Upper lobe of left lung (tissue), 6 donors: Measurements from ENCODE around the gene CELSR1. TPM values are rescaled to one million over a fixed set of nuclear protein-coding genes. Genes with fewer than 3 reads are reported as not detected.
"Not testable (repeated sequence)": the region's sequence is repeated elsewhere in the genome, so short reads cannot be mapped to it uniquely, and the experiment has no call there.

ENCODE experiments used
- ATAC-seq, 2 donors: fragments of 200-7000 bp; cut with Tn5 transposase; one replicate each; pipeline ENCODE4 v1.9.1; 2022; ENCODE audit warnings: mild to moderate bottlenecking in 2 of 2, moderate library complexity in 2 of 2; ENCODE audit not compliant: low FRiP score in 2 of 2
- DNase-seq, 2 donors: peaks; one replicate each; pipeline ENCODE4 v3.0.0-alpha.2; 2019 to 2020
- H3K27ac ChIP-seq, 4 donors: fragments of 200-600 bp; sonication (generic); one replicate each; pipeline ENCODE4 v1.5.1; 2016 to 2019
- H3K27me3 ChIP-seq, 4 donors: fragments of 200-600 bp; sonication (generic); one replicate each; pipeline ENCODE4 v1.5.1; 2017 to 2019
- H3K36me3 ChIP-seq, 4 donors: fragments of 200-600 bp; sonication (generic); one replicate each; pipeline ENCODE4 v1.5.1; 2016 to 2019
- H3K4me1 ChIP-seq, 4 donors: fragments of 200-600 bp; sonication (generic); one replicate each; pipeline ENCODE4 v1.5.1; 2018 to 2019
- H3K4me3 ChIP-seq, 4 donors: fragments of 200-600 bp; sonication (generic); one replicate each; pipeline ENCODE4 v1.5.1; 2017 to 2019; ENCODE audit warnings: mild to moderate bottlenecking in 2 of 4, moderate library complexity in 1 of 4
- H3K9me3 ChIP-seq, 4 donors: fragments of 200-600 bp; sonication (generic); one replicate each; pipeline ENCODE4 v1.5.1; 2018 to 2019
- EP300 ChIP-seq, 4 donors: sonication (generic); formaldehyde crosslinking; IDR thresholded peaks; one replicate each; pipeline ENCODE4 v1.5.1; 2017; ENCODE audit warnings: antibody characterized with exemption in 4 of 4, control low read depth in 2 of 4
- POLR2A ChIP-seq, 4 donors: fragments of 450-650 bp; IDR thresholded peaks; one replicate each; pipeline ENCODE4 v1.5.1; 2016 to 2017; ENCODE audit warnings: antibody characterized with exemption in 4 of 4, mild to moderate bottlenecking in 2 of 4
- POLR2AphosphoS5 ChIP-seq, 2 donors: sonication (generic); formaldehyde crosslinking; IDR thresholded peaks; one replicate each; pipeline ENCODE4 v1.5.1; 2017; ENCODE audit warnings: antibody characterized with exemption in 2 of 2
- WGBS, 2 donors: methylation state at CpG; one replicate each; pipeline ENCODE4 v1.1.5; 2017 to 2018; 5-methylcytosine and 5-hydroxymethylcytosine counted together
- total RNA-seq, 6 donors: library from RNA; depleted of rRNA in 4 of 6; stranded (reverse); fragments of >200 nt in 4 of 6; gene quantifications; one replicate each; pipeline versions ENCODE4 v1.1.0 to v1.2.1, GENCODE V29; 2016 to 2021
- TF ChIP-seq, protein P1 (sequence below), 6 experiments: fragments of 450-650 bp in 4 of 6; fragments of 200-600 bp in 2 of 6; sonication (generic) in 2 of 6; IDR thresholded peaks; one replicate each; pipeline ENCODE4 v1.5.1; 2016 to 2019; ENCODE audit warnings: antibody characterized with exemption in 6 of 6
- donor health status: DM: no; HTN: no; CAD: no; lungs with moderate emphysema.
- donor health status: DM: no; HTN: yes; CAD: no; lungs with severe emphysema.

CELSR1 gene
- total RNA-seq, 6 donors from 2014 or later = 45.1 to 145 (median 80.1) TPM

DNA sequence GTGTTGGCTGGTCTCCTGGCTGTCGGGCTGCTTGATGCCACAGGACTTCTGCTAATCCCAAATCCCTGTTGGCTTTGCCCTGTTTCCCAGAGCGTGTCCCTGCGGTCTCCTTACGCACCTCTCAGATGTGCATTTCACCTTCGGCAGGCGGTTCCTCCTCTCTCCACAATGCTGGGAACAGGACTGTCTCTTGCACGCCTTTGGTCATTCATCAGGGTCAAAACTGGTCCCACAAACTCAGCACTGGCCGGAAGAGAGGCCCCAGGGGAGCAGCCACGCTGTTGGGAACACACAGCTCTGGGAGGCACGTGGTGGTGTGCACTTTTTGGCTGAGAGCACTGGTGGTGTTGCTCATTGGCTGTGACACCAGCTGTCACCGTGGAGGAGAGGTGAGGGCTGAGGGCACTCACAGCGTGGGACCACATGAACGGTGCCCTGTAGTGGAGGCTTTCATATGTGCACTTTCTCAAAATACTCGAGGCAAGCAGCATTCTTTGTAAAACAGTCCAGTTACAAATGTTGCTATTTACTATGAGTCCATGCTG, 217.2 kb downstream of the CELSR1 start:
- Histone ChIP-seq H3K9me3 (no peaks in the 10 kb centered on the region), H3K36me3 (no peaks in the 10 kb centered on the region), H3K27me3 (no peaks in the 10 kb centered on the region), H3K4me1 (no peaks in the 10 kb centered on the region), H3K27ac (no peak overlapping the region), H3K4me3 (no peak overlapping the region)
- WGBS, 2 donors = 90 to 91% methylated on average over 11 to 14 of the region's 14 CpGs
- DNase-seq = no peak
- TF ChIP-seq POLR2AphosphoS5 (IDR thresholded peaks at IDR 0.05) (no peak), POLR2A (IDR thresholded peaks at IDR 0.05) (no peak)
- TF ChIP-seq, protein P1, sequence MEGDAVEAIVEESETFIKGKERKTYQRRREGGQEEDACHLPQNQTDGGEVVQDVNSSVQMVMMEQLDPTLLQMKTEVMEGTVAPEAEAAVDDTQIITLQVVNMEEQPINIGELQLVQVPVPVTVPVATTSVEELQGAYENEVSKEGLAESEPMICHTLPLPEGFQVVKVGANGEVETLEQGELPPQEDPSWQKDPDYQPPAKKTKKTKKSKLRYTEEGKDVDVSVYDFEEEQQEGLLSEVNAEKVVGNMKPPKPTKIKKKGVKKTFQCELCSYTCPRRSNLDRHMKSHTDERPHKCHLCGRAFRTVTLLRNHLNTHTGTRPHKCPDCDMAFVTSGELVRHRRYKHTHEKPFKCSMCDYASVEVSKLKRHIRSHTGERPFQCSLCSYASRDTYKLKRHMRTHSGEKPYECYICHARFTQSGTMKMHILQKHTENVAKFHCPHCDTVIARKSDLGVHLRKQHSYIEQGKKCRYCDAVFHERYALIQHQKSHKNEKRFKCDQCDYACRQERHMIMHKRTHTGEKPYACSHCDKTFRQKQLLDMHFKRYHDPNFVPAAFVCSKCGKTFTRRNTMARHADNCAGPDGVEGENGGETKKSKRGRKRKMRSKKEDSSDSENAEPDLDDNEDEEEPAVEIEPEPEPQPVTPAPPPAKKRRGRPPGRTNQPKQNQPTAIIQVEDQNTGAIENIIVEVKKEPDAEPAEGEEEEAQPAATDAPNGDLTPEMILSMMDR (IDR thresholded peaks at IDR 0.05) = no peak
- ATAC-seq = no peak

DNA sequence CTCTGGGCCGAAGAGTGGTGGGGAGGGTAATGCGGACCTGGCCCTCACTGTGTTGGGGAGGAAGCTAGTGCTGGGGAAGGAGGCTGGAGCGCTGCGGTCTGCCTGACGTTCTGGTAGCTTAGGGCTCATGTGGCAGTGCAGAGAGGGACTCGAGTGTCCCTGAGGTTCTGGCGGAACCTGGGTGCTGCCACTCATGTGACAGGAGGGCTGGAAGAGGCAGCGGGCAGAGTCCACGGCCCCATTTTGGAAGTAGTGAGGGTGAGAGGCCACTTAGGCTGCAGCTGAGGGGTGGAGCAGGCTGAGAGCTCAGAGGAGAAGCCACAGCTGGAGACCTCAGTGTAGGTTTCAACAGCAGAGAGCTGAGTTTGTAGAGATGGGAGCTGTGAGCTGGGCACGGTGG, 218.1 kb downstream of the CELSR1 start:
- DNase-seq (no peak), ATAC-seq (no peak)
- Histone ChIP-seq H3K4me3 (no peak overlapping the region), H3K27ac (no peak overlapping the region), H3K4me1 (no peaks in the 10 kb centered on the region), H3K27me3 (no peaks in the 10 kb centered on the region), H3K36me3 (no peaks in the 10 kb centered on the region), H3K9me3 (no peaks in the 10 kb centered on the region)
- TF ChIP-seq POLR2AphosphoS5 (IDR thresholded peaks at IDR 0.05) = no peak
- no peak for TF ChIP-seq EP300 (IDR thresholded peaks at IDR 0.05)
- TF ChIP-seq POLR2A (IDR thresholded peaks at IDR 0.05) = no peak
- TF ChIP-seq, protein P1 (IDR thresholded peaks at IDR 0.05) = no peak
- 94 to 97% methylated on average over 10 of the region's 10 CpGs for WGBS, 2 donors

DNA sequence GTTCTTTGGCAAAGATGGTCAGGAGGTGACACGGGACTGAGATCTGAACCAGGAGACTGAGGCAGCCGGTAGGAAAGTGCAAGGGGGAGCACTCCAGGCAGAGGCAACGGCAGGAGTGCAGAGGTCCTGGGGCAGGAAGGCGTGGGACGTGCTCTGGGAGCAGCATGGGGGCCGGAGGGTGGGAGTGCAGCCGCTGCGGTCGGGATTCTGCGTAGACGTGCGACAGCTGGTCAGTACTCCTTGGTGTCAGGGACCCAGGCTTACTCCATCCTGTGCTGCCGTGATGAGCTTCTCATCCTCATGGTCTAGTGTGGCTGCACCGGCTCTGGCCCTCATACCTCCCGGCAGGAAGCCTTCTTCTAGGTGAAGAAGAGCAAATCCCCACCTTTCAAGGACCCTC, 218.8 kb downstream of the CELSR1 start:
- Histone ChIP-seq H3K9me3 (no peaks in the 10 kb centered on the region), H3K36me3 (no peaks in the 10 kb centered on the region), H3K4me1 (no peaks in the 10 kb centered on the region), H3K27me3 (no peaks in the 10 kb centered on the region), H3K4me3 (no peak overlapping the region), H3K27ac (no peak overlapping the region)
- DNase-seq = no peak
- no peak for TF ChIP-seq EP300 (IDR thresholded peaks at IDR 0.05)
- TF ChIP-seq POLR2AphosphoS5 (IDR thresholded peaks at IDR 0.05) = no peak
- TF ChIP-seq, protein P1 (IDR thresholded peaks at IDR 0.05) = no peak
- no peak for TF ChIP-seq POLR2A (IDR thresholded peaks at IDR 0.05)
- 96 to 97% methylated on average over 7 to 15 of the region's 15 CpGs for WGBS, 2 donors
- ATAC-seq = no peak

DNA sequence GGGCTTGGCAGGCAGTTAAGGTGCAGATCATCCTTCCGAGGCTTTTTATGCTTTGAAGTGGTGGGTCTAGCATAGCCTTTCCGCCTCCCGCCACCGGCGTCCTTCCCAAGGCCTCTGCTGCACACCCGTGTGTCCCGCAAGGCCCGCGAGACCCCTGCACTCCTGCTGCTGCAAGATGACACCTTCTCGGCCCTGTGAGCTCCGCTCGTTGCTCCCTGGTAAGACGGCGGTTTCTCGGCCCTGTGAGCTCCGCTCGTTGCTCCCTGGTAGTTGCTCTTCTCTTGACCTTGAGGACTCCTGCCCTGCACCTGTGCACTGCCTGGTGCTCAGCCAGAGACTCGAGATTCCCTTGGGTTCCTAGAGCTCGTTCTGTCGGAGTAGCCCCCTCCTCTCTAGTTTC, 219.8 kb downstream of the CELSR1 start:
- 97 to 98% methylated on average over 20 of the region's 20 CpGs for WGBS, 2 donors
- H3K27ac ChIP-seq = no peak overlapping the region
- H3K36me3 ChIP-seq = no peaks in the 10 kb centered on the region
- TF ChIP-seq, protein P1 (IDR thresholded peaks at IDR 0.05) = no peak
- TF ChIP-seq POLR2A (IDR thresholded peaks at IDR 0.05) = no peak
- TF ChIP-seq EP300 (IDR thresholded peaks at IDR 0.05) = no peak
- TF ChIP-seq POLR2AphosphoS5 (IDR thresholded peaks at IDR 0.05) = no peak
- H3K9me3 ChIP-seq = no peaks in the 10 kb centered on the region
- ATAC-seq (no peak), DNase-seq (no peak)
- H3K4me1 ChIP-seq = no peaks in the 10 kb centered on the region
- no peak overlapping the region for H3K4me3 ChIP-seq
- no peaks in the 10 kb centered on the region for H3K27me3 ChIP-seq

DNA sequence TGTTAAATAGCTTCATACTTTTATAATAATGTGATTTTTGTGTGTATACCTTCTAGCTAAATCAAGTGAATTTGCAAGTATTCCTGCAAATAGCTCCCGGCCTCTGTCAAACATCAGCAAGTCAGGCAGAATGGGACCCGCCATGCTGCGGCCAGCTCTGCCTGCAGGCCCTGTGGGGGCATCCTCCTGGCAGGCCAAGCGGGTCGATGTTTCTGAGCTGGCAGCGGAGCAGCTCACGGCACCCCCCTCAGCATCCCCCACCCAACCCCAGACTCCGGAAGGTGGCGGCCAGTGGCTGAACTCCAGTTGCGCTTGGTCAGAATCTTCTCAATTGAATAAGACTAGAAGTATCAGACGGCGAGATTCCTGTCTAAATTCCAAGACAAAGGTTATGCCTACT, 221.4 kb downstream of the CELSR1 start:
- no peak for TF ChIP-seq POLR2A (IDR thresholded peaks at IDR 0.05)
- Histone ChIP-seq H3K27ac (no peak overlapping the region), H3K9me3 (no peaks in the 10 kb centered on the region), H3K36me3 (no peaks in the 10 kb centered on the region), H3K27me3 (no peaks in the 10 kb centered on the region), H3K4me1 (no peaks in the 10 kb centered on the region), H3K4me3 (no peak overlapping the region)
- WGBS, 2 donors = 96 to 97% methylated on average over 12 of the region's 12 CpGs
- DNase-seq = no peak
- no peak for ATAC-seq

DNA sequence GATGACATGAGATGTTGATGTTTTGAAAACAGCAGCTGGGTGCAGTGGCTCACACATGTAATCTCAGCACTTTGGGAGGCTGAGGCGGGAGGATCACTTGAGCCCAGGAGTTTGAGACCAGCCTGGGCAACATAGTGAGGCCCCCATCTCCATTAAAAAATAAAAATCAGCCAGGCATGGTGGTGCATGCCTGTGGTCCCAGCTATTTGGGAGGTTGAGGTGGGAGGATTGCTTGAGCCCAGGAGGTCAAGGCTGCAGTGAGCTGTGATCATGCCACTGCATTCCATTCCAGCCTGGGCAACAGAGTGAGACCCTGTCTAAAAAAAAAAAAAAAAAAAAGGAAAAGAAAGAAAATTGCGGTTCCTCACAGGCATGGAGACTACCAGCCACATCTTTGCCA, 224.6 kb downstream of the CELSR1 start:
- not testable (repeated sequence) for H3K4me1 ChIP-seq, ATAC-seq
- WGBS, 2 donors = 90 to 100% methylated on average over 2 of the region's 2 CpGs

More for the DNA sequence above, 224.6 kb downstream of the CELSR1 start:
- not testable (repeated sequence) for H3K4me3 ChIP-seq, H3K27ac ChIP-seq, H3K36me3 ChIP-seq, H3K9me3 ChIP-seq, DNase-seq, H3K27me3 ChIP-seq
